GM18861 (cell line): ENCODE data around the gene ABO.
"Not testable (repeated sequence)": the region's sequence is repeated elsewhere in the genome, so short reads cannot be mapped to it uniquely, and the experiment has no call there.

Source experiments
- ATAC-seq: cut with Tn5 transposase; IDR thresholded peaks from one replicate; pipeline ENCODE4 v1.9.1; 2021; ENCODE audit not compliant: unreplicated experiment

ABO gene

GRCh38 chr9:133275105-133276000 is at the start of gene ABO:
ABO (minus strand) TSS chr9:133275201.
- ATAC-seq, result no peak

GRCh38 chr9:133323991-133324703 is 49.1 kb upstream of the ABO start:
- no peak for ATAC-seq

- ATAC-seq, result no peak
These were observed 48.2 kb upstream of the ABO start for GRCh38 chr9:133323211-133323610.

- ATAC-seq, result no peak
These were observed 47.7 kb upstream of the ABO start for GRCh38 chr9:133322701-133323100.

- no peak for ATAC-seq
These were observed 46.5 kb upstream of the ABO start for GRCh38 chr9:133321411-133321935.

- ATAC-seq, result no peak
These were observed 45.5 kb upstream of the ABO start for GRCh38 chr9:133320421-133320881.

GRCh38 chr9:133317551-133317950 is 42.5 kb upstream of the ABO start:
- not testable (repeated sequence) for ATAC-seq

- no peak for ATAC-seq
These were observed 41.0 kb upstream of the ABO start for GRCh38 chr9:133315997-133316396.

- no peak for ATAC-seq
These were observed 34.6 kb upstream of the ABO start for GRCh38 chr9:133309608-133310007.

GRCh38 chr9:133307301-133307700 is 32.3 kb upstream of the ABO start:
- ATAC-seq, result no peak

- ATAC-seq, result no peak
These were observed 31.5 kb upstream of the ABO start for GRCh38 chr9:133306242-133307204.

GRCh38 chr9:133305731-133306130 is 30.7 kb upstream of the ABO start:
- ATAC-seq, result no peak

GRCh38 chr9:133304477-133305377 is 29.7 kb upstream of the ABO start:
- ATAC-seq, result no peak

GRCh38 chr9:133304158-133304470 is 29.1 kb upstream of the ABO start:
- ATAC-seq, result no peak

GRCh38 chr9:133303266-133304157 is 28.5 kb upstream of the ABO start:
- ATAC-seq, result no peak

- no peak for ATAC-seq
These were observed 26.5 kb upstream of the ABO start for GRCh38 chr9:133301253-133302230.

- ATAC-seq, result not testable (repeated sequence)
These were observed 25.0 kb upstream of the ABO start for GRCh38 chr9:133299996-133300395.

- no peak for ATAC-seq
These were observed 19.3 kb upstream of the ABO start for GRCh38 chr9:133294257-133294656.
